ENCODE data around the gene RARRES1.

DNA sequence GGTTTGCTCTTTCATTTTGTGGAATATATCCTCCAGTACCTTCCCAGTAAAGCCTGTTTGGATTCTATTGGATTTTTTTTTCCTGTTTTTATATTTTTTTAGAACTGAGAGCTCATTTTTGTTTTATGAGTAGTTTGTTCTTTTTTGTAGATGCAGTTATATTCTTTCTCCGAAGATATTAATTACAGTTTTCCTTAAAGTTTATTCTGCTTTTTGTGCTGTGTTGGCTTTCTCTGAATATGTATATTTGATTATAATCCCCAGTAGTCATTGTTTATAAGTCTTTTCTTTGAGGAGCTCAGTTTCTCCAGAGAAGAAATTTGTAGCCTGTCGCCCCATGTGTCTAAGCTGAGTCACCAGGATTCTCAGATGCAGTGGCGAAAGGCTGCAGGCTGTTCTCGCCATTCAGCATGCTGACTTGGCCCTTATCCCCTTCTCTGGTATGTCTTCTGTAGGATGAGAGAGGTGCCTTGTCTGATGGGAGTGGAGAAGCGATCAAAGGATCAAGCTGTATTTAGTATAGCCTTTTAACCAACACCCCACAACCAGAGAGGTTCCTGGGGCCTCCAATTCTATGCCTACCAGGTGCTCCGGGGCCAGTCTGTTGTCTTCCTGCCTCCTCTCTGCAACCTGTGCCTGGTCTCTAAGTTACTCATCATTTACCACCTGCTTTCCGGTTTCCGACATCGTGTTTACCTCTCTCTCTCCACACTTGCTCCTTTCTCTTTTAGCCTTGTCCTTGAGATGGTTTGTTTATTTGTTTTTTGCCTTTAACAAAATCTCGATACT lies 37.9 kb upstream of the RARRES1 start:
- TF ChIP-seq, protein P1, sequence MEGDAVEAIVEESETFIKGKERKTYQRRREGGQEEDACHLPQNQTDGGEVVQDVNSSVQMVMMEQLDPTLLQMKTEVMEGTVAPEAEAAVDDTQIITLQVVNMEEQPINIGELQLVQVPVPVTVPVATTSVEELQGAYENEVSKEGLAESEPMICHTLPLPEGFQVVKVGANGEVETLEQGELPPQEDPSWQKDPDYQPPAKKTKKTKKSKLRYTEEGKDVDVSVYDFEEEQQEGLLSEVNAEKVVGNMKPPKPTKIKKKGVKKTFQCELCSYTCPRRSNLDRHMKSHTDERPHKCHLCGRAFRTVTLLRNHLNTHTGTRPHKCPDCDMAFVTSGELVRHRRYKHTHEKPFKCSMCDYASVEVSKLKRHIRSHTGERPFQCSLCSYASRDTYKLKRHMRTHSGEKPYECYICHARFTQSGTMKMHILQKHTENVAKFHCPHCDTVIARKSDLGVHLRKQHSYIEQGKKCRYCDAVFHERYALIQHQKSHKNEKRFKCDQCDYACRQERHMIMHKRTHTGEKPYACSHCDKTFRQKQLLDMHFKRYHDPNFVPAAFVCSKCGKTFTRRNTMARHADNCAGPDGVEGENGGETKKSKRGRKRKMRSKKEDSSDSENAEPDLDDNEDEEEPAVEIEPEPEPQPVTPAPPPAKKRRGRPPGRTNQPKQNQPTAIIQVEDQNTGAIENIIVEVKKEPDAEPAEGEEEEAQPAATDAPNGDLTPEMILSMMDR (IDR thresholded peaks at IDR 0.05), result no peak
- no peak for TF ChIP-seq POLR2AphosphoS5 (IDR thresholded peaks at IDR 0.05)

Data from breast epithelium (tissue), 3 donors.